ENCODE results near the gene SETD3.

DNA sequence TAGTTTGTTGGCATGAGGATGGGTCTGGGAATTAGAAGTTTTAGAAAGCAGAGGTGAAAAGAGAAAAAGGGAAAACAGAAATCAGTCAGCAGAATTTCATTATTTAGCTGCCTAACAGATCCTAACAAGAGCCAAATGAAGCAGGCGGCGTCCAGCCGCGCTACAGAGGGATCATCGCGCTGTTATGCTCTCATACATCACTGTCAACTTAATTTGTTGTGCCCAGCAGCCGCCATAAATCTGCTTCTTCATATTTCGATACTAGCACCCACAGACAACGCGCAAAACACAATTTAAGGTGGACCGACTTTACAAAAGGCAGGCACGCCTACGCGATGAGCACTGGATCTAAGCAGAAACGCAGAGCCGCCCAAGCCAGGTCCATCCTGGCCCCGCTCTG is 66.7 kb downstream of the SETD3 start:
- TF ChIP-seq JUNB (IDR thresholded peaks at IDR 0.05; ENCODE audit: unreplicated experiment) (no peak), POLR2AphosphoS5 (IDR thresholded peaks at IDR 0.05; ENCODE audit: low read depth) (no peak), EZH2 (IDR thresholded peaks at IDR 0.05; ENCODE audit: low read depth, unreplicated experiment) (no peak), EZH2phosphoT487 (IDR thresholded peaks at IDR 0.05; ENCODE audit: unreplicated experiment) (no peak), CREB1 (CRISPR knock-in tag; IDR thresholded peaks at IDR 0.05; ENCODE audit: low read depth) (no peak), STAT1 (IDR thresholded peaks at IDR 0.05; ENCODE audit: unreplicated experiment) (no peak), ZNF331 (CRISPR knock-in tag; IDR thresholded peaks at IDR 0.05; ENCODE audit: low read depth) (no peak)
- TF ChIP-seq, protein P1, sequence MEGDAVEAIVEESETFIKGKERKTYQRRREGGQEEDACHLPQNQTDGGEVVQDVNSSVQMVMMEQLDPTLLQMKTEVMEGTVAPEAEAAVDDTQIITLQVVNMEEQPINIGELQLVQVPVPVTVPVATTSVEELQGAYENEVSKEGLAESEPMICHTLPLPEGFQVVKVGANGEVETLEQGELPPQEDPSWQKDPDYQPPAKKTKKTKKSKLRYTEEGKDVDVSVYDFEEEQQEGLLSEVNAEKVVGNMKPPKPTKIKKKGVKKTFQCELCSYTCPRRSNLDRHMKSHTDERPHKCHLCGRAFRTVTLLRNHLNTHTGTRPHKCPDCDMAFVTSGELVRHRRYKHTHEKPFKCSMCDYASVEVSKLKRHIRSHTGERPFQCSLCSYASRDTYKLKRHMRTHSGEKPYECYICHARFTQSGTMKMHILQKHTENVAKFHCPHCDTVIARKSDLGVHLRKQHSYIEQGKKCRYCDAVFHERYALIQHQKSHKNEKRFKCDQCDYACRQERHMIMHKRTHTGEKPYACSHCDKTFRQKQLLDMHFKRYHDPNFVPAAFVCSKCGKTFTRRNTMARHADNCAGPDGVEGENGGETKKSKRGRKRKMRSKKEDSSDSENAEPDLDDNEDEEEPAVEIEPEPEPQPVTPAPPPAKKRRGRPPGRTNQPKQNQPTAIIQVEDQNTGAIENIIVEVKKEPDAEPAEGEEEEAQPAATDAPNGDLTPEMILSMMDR (conservative IDR thresholded peaks at IDR 0.05; ENCODE audit: low read depth in 2 of 2): no peak
- TF ChIP-seq, protein P2, sequence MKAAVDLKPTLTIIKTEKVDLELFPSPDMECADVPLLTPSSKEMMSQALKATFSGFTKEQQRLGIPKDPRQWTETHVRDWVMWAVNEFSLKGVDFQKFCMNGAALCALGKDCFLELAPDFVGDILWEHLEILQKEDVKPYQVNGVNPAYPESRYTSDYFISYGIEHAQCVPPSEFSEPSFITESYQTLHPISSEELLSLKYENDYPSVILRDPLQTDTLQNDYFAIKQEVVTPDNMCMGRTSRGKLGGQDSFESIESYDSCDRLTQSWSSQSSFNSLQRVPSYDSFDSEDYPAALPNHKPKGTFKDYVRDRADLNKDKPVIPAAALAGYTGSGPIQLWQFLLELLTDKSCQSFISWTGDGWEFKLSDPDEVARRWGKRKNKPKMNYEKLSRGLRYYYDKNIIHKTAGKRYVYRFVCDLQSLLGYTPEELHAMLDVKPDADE (IDR thresholded peaks at IDR 0.05): no peak
- TF ChIP-seq, protein P3, sequence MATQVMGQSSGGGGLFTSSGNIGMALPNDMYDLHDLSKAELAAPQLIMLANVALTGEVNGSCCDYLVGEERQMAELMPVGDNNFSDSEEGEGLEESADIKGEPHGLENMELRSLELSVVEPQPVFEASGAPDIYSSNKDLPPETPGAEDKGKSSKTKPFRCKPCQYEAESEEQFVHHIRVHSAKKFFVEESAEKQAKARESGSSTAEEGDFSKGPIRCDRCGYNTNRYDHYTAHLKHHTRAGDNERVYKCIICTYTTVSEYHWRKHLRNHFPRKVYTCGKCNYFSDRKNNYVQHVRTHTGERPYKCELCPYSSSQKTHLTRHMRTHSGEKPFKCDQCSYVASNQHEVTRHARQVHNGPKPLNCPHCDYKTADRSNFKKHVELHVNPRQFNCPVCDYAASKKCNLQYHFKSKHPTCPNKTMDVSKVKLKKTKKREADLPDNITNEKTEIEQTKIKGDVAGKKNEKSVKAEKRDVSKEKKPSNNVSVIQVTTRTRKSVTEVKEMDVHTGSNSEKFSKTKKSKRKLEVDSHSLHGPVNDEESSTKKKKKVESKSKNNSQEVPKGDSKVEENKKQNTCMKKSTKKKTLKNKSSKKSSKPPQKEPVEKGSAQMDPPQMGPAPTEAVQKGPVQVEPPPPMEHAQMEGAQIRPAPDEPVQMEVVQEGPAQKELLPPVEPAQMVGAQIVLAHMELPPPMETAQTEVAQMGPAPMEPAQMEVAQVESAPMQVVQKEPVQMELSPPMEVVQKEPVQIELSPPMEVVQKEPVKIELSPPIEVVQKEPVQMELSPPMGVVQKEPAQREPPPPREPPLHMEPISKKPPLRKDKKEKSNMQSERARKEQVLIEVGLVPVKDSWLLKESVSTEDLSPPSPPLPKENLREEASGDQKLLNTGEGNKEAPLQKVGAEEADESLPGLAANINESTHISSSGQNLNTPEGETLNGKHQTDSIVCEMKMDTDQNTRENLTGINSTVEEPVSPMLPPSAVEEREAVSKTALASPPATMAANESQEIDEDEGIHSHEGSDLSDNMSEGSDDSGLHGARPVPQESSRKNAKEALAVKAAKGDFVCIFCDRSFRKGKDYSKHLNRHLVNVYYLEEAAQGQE (IDR thresholded peaks at IDR 0.05; ENCODE audit: unreplicated experiment): no peak
- TF ChIP-seq, protein P4, sequence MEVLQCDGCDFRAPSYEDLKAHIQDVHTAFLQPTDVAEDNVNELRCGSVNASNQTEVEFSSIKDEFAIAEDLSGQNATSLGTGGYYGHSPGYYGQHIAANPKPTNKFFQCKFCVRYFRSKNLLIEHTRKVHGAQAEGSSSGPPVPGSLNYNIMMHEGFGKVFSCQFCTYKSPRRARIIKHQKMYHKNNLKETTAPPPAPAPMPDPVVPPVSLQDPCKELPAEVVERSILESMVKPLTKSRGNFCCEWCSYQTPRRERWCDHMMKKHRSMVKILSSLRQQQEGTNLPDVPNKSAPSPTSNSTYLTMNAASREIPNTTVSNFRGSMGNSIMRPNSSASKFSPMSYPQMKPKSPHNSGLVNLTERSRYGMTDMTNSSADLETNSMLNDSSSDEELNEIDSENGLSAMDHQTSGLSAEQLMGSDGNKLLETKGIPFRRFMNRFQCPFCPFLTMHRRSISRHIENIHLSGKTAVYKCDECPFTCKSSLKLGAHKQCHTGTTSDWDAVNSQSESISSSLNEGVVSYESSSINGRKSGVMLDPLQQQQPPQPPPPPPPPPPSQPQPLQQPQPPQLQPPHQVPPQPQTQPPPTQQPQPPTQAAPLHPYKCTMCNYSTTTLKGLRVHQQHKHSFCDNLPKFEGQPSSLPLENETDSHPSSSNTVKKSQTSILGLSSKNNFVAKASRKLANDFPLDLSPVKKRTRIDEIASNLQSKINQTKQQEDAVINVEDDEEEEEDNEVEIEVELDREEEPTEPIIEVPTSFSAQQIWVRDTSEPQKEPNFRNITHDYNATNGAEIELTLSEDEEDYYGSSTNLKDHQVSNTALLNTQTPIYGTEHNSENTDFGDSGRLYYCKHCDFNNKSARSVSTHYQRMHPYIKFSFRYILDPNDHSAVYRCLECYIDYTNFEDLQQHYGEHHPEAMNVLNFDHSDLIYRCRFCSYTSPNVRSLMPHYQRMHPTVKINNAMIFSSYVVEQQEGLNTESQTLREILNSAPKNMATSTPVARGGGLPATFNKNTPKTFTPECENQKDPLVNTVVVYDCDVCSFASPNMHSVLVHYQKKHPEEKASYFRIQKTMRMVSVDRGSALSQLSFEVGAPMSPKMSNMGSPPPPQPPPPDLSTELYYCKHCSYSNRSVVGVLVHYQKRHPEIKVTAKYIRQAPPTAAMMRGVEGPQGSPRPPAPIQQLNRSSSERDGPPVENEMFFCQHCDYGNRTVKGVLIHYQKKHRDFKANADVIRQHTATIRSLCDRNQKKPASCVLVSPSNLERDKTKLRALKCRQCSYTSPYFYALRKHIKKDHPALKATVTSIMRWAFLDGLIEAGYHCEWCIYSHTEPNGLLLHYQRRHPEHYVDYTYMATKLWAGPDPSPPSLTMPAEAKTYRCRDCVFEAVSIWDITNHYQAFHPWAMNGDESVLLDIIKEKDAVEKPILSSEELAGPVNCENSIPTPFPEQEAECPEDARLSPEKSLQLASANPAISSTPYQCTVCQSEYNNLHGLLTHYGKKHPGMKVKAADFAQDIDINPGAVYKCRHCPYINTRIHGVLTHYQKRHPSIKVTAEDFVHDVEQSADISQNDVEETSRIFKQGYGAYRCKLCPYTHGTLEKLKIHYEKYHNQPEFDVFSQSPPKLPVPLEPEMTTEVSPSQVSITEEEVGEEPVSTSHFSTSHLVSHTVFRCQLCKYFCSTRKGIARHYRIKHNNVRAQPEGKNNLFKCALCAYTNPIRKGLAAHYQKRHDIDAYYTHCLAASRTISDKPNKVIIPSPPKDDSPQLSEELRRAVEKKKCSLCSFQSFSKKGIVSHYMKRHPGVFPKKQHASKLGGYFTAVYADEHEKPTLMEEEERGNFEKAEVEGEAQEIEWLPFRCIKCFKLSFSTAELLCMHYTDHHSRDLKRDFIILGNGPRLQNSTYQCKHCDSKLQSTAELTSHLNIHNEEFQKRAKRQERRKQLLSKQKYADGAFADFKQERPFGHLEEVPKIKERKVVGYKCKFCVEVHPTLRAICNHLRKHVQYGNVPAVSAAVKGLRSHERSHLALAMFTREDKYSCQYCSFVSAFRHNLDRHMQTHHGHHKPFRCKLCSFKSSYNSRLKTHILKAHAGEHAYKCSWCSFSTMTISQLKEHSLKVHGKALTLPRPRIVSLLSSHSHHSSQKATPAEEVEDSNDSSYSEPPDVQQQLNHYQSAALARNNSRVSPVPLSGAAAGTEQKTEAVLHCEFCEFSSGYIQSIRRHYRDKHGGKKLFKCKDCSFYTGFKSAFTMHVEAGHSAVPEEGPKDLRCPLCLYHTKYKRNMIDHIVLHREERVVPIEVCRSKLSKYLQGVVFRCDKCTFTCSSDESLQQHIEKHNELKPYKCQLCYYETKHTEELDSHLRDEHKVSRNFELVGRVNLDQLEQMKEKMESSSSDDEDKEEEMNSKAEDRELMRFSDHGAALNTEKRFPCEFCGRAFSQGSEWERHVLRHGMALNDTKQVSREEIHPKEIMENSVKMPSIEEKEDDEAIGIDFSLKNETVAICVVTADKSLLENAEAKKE (CRISPR knock-in tag; IDR thresholded peaks at IDR 0.05): no peak
